GM12874 (cell line): ENCODE results near the gene GNAQ.

Source experiments
- CTCF ChIP-seq: IDR thresholded peaks from 2 replicates; pipeline ENCODE4 v1.5.1; 2011; ENCODE audit warnings: low read depth, mild to moderate bottlenecking, control low read depth, low read length, moderate library complexity; ENCODE audit not compliant: insufficient read depth

The GNAQ gene

GRCh38 chr9:77750284-77750683 lies 281.3 kb downstream of the GNAQ start:
- no peak for TF ChIP-seq CTCF

- TF ChIP-seq CTCF = no peak
Observed at GRCh38 chr9:77748214-77748772, 283.3 kb downstream of the GNAQ start.

- TF ChIP-seq CTCF = no peak
Observed at GRCh38 chr9:77747163-77747562, 284.4 kb downstream of the GNAQ start.

- TF ChIP-seq CTCF = no peak
Observed at GRCh38 chr9:77744841-77745430, 286.7 kb downstream of the GNAQ start.

- no peak for TF ChIP-seq CTCF
Observed at GRCh38 chr9:77743386-77743785, 288.2 kb downstream of the GNAQ start.

- TF ChIP-seq CTCF = no peak
Observed at GRCh38 chr9:77738932-77739331, 292.7 kb downstream of the GNAQ start.

GRCh38 chr9:77735494-77735893 lies 296.1 kb downstream of the GNAQ start:
- no peak for TF ChIP-seq CTCF
